Muscle layer of colon (tissue), 2 donors: ENCODE results near the gene HERC2.
"Not testable (repeated sequence)": the region's sequence is repeated elsewhere in the genome, so short reads cannot be mapped to it uniquely, and the experiment has no call there.

Experiments used
- H3K27ac ChIP-seq: one replicate; pipeline ENCODE4 v1.7.0; 2013; ENCODE audit warnings: low read depth, mild to moderate bottlenecking, low read length, moderate library complexity
- H3K27me3 ChIP-seq, 2 donors: one replicate each; pipeline ENCODE4 v1.7.0; 2013; ENCODE audit warnings: low read length in 2 of 2, mild to moderate bottlenecking in 2 of 2; ENCODE audit not compliant: insufficient read depth in 2 of 2, control insufficient read depth in 1 of 2
- H3K36me3 ChIP-seq: one replicate; pipeline ENCODE4 v1.7.0; 2013; ENCODE audit warnings: mild to moderate bottlenecking, low read length; ENCODE audit not compliant: insufficient read depth
- H3K4me1 ChIP-seq: one replicate; pipeline ENCODE4 v1.7.0; 2013; ENCODE audit warnings: mild to moderate bottlenecking, low read length; ENCODE audit not compliant: insufficient read depth
- H3K4me3 ChIP-seq, 2 donors: one replicate each; pipeline ENCODE4 v1.7.0; 2013; ENCODE audit warnings: low read length in 2 of 2, low read depth in 1 of 2, mild to moderate bottlenecking in 1 of 2, moderate library complexity in 1 of 2
- H3K9ac ChIP-seq: one replicate; pipeline ENCODE4 v1.7.0; 2013; ENCODE audit warnings: low read length
- H3K9me3 ChIP-seq: one replicate; pipeline ENCODE4 v1.7.0; 2013; ENCODE audit warnings: mild to moderate bottlenecking, low read length
- donor health status: abdominal sarcoma.
- donor health status: Adenocarcinoma of cecum.

Gene HERC2

DNA sequence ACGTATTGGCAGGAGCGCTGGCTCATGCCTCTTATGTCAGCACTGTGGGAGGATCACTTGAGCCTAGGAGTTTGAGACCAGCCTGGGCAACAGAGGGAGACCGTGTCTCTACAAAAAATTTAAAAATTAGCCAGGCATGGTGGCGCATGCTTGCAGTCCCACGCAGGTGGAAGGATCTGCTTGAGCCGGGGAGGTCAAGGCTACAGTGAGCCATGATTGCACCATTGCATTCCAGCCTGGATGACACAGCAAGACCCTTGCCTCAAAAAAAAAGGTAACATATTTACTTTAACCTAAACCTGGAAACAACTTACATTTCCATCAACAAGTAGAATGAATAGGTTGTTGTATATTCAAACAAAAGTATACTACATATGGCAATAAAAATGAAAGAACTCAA is 78.1 kb downstream of the HERC2 start:
- H3K27ac ChIP-seq, result no peak overlapping the region
- H3K4me3 ChIP-seq, result no peak overlapping the region
- no peak overlapping the region for H3K9ac ChIP-seq
- H3K4me1 ChIP-seq, result no peaks in the 10 kb centered on the region
- H3K27me3 ChIP-seq, result no peaks in the 10 kb centered on the region
- no peaks in the 10 kb centered on the region for H3K9me3 ChIP-seq
- peaks cover 46% of the 10 kb centered on the region for H3K36me3 ChIP-seq

DNA sequence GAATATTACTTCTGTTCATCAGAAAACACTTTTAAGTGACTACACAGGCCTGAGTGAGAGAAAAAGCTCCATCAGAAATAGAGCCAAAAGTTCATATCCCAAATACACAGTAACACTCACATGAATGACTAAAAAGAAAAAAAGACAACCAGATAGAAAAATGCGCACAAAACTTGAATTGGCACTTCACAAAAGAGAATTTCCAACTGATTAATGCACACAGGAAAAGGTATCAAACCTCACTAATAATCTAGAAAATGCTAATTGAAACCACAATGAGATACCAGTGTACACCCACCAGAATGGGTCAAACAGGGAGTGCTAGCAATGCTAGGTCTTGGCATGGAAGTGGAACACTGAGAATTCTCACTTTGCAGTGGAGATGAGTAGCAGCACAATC is 78.6 kb downstream of the HERC2 start:
- Histone ChIP-seq H3K4me1 (no peaks in the 10 kb centered on the region), H3K9ac (no peak overlapping the region), H3K4me3 (no peak overlapping the region), H3K36me3 (peaks cover 41% of the 10 kb centered on the region), H3K9me3 (no peaks in the 10 kb centered on the region), H3K27me3 (no peaks in the 10 kb centered on the region), H3K27ac (no peak overlapping the region)

DNA sequence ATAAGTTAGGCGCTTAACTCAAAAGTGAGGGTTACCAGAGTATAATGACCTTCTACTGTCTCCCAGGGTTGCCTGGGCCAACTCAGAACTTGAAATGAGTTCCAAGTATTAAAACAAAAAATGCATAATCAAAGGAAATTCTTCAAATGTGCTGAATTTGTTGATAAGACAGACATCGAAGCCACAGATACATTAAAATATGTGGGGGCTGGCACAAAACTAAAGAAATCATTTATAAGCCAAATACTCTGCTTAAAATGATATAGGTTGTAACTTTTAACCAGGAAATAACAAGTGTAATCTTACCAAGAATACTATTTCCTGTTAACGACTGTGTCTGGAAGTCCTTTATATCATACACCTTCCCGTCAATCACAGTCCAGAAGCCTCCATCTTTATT is 83.7 kb downstream of the HERC2 start:
- not testable (repeated sequence) for H3K4me1 ChIP-seq, H3K27me3 ChIP-seq, H3K27ac ChIP-seq, H3K4me3 ChIP-seq, H3K9ac ChIP-seq, H3K9me3 ChIP-seq
- H3K36me3 ChIP-seq, result peaks cover 13% of the 10 kb centered on the region

- not testable (repeated sequence) for H3K27me3 ChIP-seq, H3K9me3 ChIP-seq, H3K9ac ChIP-seq, H3K27ac ChIP-seq, H3K4me3 ChIP-seq, H3K4me1 ChIP-seq
- H3K36me3 ChIP-seq, result peaks cover 16% of the 10 kb centered on the region
Observed at GRCh38 chr15:28231743-28232142, 90.2 kb downstream of the HERC2 start.

- not testable (repeated sequence) for H3K27me3 ChIP-seq, H3K4me3 ChIP-seq, H3K9ac ChIP-seq, H3K4me1 ChIP-seq, H3K27ac ChIP-seq, H3K9me3 ChIP-seq
- H3K36me3 ChIP-seq, result peaks cover 16% of the 10 kb centered on the region
Observed at GRCh38 chr15:28231336-28231735, 90.6 kb downstream of the HERC2 start.

DNA sequence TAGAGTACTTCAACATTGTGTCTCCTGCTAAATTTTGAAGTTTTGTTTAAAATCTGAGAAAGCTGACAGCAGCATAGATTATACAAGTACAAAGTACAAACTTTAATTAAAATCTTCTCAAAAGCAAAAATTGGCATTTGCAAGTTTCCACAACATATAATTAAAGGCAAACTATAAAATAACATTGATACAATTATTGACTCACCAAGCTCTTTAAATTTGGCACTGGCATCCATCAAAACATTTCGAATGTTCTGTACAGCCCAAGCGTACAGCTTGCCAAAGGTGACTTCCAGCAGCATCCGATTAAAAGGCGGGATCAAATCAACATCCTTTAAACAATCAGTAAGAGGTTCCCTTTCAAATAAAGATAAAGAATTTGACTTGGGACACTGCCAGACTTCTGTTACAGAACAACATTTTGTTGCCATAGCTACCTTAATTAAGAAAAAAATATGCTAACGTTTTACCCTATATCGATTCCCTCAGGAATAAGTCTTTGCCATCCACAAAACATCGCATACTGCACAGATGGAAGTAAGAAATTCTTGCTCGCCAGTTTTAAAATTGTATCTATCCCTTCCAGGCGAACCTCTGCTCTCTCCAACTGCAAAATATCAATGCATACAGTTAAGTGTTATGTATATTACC is 92.9 kb downstream of the HERC2 start:
- not testable (repeated sequence) for H3K9ac ChIP-seq, H3K4me3 ChIP-seq, H3K4me1 ChIP-seq, H3K27me3 ChIP-seq, H3K27ac ChIP-seq, H3K9me3 ChIP-seq, H3K36me3 ChIP-seq

GRCh38 chr15:28228096-28228495 is 93.9 kb downstream of the HERC2 start:
- Histone ChIP-seq H3K36me3 (peaks cover 13% of the 10 kb centered on the region), H3K4me1 (no peaks in the 10 kb centered on the region), H3K9ac (no peak overlapping the region), H3K9me3 (no peaks in the 10 kb centered on the region), H3K27me3 (no peaks in the 10 kb centered on the region), H3K4me3 (no peak overlapping the region), H3K27ac (no peak overlapping the region)

DNA sequence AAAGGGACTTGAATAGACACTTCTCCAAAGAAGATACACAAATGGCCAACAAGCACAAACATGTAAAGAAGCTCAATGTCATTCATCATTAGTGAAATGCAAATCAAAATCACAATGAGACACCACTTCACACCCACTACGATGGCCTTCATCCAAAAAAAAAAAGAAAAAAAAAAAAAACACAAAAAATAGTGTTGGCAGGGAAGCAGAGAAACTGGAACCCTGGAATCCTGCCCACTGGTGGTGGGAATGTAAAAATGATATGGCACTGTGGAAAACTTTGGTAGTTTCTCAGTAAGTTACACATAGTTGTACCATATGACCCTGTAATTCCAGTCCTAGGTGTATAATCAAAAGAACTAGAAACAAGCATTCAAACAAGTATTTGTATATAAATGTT is 94.7 kb downstream of the HERC2 start:
- not testable (repeated sequence) for H3K4me3 ChIP-seq, H3K9me3 ChIP-seq, H3K9ac ChIP-seq, H3K27me3 ChIP-seq, H3K4me1 ChIP-seq, H3K27ac ChIP-seq
- H3K36me3 ChIP-seq, result peaks cover 15% of the 10 kb centered on the region

DNA sequence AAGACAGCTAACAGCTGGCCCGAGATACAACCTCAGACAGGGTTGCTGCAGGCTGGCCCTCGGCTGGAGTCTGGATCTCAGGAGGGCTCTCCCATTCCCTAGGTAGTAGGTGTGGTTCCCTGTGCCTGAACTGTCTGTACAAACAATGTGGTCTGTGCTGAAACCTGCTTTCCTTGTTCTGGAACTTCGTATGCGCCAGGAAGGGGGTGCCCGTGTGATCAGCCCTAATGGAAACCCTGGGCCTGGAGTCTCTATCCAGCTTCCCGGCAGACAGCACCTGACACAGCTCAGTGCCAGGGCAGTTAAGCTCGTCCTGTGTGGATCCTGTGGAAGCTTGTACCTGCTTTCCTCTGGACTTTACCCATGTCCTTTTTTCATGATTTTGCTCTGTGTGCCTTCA is 99.4 kb downstream of the HERC2 start:
- H3K36me3 ChIP-seq, result peaks cover 32% of the 10 kb centered on the region
- H3K9ac ChIP-seq, H3K4me3 ChIP-seq, H3K27ac ChIP-seq, H3K27me3 ChIP-seq, H3K4me1 ChIP-seq, H3K9me3 ChIP-seq: not testable (repeated sequence)

GRCh38 chr15:28221696-28222095 is 100.3 kb downstream of the HERC2 start:
- H3K27ac ChIP-seq, H3K9me3 ChIP-seq, H3K9ac ChIP-seq, H3K4me1 ChIP-seq, H3K27me3 ChIP-seq, H3K4me3 ChIP-seq: not testable (repeated sequence)
- H3K36me3 ChIP-seq, result peaks cover 32% of the 10 kb centered on the region

DNA sequence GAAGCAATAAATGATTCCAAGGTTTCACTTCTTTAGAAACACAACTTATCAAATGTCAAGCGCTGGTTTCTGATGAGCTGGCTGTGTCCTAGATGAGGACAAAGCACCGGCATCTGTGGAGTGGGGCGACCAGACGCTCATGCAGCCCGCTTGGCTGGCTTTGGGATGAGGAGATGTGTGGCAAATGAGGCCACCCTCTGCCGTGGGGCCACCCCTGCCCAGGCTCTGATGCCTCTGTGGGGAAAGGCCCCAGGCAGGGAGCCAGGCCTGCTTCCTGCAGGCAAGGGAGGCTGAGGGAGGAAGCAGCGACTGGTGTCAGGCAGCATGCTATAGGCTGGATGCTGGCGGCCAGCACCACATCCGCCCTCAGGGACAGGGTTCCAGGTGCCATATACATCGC is 102.9 kb downstream of the HERC2 start:
- H3K27me3 ChIP-seq, result no peaks in the 10 kb centered on the region
- no peak overlapping the region for H3K4me3 ChIP-seq
- H3K4me1 ChIP-seq, result no peaks in the 10 kb centered on the region
- H3K27ac ChIP-seq, result no peak overlapping the region
- H3K9me3 ChIP-seq, result no peaks in the 10 kb centered on the region
- no peak overlapping the region for H3K9ac ChIP-seq
- peaks cover 32% of the 10 kb centered on the region for H3K36me3 ChIP-seq

GRCh38 chr15:28216946-28217546 is 104.9 kb downstream of the HERC2 start:
- not testable (repeated sequence) for H3K27me3 ChIP-seq, H3K4me1 ChIP-seq, H3K4me3 ChIP-seq, H3K9me3 ChIP-seq, H3K9ac ChIP-seq, H3K27ac ChIP-seq
- peaks cover 25% of the 10 kb centered on the region for H3K36me3 ChIP-seq
